GDM1 (cell line): Measurements from ENCODE around the gene DNAI2.
A peak's percentile ranks its signal among the peaks of the same experiment; 100 is the strongest.
"Not testable (repeated sequence)": the region's sequence is repeated elsewhere in the genome, so short reads cannot be mapped to it uniquely, and the experiment has no call there.

Experiments used
- DNase-seq: peaks from one replicate; lab custom pipeline; 2025; lab: John Stamatoyannopoulos, UW

The DNAI2 gene

DNA sequence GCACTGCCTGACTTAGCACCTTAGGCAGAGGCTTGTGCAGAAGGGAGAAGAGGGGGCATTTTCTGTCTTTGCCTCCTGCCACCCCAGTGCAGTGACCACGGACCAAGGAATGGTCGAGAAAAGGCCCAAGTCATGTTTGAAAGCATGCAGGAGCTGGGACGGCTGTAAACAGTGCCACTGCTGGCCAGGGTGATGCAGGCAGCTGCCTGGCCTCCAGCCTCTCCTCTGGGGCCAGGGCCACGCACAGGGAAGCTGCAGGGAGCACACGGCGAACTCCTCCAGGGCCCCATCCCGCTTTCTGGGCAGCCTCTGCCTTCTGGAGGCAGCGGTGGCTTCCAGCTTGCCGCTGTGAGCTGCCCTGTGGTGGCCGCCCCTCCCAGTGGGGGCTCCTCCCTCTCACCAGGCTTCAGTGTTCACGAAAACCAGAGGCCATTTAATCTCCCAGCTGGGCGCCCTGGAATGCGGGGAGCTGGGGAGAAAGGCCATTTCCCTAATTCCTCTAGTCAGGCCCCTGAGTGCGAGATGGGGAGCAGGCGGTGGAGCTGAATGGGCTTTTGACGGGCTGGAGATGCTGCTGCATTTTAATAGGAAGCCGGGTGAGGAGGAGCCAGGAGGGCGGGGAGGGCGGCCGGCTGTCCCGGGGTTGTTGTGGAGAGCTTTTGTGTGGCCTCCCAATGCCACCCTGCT, 28.7 kb upstream of the DNAI2 start:
- DNase-seq, result no peak

DNA sequence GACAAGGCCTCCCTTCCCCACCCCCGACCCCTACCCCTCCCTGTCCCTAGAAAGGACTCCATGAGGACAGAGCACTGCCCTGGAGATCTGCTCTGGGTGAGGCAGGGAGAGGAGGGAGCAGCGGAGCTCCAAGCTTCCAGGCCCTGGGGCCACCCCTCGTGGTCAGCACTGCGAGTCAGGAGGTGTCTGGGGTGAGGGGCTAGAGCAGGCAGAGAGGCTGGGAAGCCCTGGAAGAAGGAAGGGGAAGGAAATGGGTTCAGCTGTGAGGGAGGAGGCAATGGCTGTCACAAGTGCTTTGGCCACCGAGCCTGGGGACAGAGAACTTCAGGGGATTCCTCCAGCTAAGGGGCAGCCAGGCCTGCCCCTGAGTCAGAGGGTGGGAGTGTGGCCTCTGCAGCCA, 28.2 kb upstream of the DNAI2 start:
- DNase-seq, result no peak

DNA sequence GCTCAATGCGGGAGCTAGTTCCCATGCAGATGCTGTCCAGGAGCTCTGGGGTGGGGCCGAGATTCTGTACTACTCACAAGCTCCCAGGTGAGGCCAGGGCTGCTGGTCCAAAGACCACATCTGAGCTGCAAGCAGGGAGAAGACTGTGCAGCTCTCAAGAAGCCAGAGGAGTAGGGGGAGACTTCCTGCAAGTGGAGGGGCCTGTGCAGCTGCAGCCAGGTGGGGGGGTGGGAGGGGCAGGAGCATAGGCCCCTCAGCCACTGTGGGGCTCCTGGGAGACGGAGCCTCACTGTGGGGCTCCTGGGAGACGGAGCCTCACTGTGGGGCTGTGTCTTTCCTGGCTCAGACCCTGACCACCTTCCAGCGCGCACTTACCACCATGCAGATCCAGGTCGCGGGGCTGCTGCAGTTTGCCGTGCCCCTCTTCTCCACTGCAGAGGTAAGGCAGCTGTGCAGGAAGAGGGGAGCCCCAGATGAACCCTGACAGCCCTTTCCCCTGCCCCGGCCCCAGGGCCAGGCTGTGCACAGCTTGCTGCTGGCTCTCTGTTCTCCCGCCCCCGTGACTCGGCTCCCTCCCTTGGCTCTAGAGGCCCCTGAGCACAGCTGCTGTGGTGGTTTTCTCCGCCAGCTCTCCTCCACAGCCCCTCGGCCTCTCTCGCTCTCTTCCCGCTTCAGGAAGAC, 24.3 kb upstream of the DNAI2 start:
- no peak for DNase-seq

DNA sequence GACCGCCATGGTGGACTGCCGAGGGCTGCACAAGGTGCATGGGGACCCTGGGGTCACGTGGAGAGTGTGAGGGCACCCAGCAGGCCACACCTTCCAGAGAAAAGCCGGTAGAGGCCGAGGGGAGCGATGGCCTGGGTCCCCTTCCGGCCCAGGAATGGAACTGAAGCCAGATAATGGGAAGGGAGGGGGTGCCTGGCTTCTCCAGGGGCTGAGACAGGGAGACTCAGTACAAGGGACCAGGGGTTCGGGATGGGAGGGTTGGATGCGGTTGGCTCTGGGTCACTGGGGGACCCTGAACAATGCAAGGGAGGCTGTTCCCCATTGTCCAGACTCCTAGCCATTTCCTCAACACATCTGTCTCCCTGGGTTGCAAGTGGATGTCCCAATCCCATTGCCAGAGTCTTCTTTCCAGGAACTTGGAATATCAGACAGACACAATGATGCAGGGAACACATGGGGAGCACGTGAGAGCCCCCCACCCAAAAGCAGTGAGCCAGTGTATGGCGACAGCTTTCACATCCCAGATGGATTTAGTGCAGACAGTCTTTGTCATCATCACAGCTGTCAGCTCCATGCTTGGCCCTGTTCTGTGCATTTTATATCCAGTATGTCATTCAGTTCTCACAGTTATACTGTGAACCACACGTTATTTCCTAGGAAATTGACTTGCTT, 23.6 kb upstream of the DNAI2 start:
- DNase-seq, result no peak

DNA sequence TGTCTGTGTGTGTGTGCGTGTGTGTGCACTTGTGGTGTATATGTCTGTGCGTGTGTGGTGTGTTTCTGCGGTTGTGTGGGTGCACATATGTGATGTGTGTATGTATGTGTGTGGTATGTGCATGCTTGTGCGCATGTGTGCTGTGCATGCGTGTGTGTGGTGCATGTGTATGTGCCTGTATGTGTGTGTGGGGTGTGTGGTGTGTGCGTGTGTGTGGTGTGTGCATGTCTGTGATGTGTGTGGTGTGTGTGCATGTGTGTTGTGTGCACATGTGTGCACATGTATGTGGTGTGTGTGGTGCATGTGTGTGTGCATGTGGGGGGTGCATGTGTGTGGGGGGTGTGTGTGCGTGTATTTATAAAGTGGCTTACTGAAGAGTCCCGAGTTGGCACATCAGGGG, 23.0 kb upstream of the DNAI2 start:
- DNase-seq, result no peak

DNA sequence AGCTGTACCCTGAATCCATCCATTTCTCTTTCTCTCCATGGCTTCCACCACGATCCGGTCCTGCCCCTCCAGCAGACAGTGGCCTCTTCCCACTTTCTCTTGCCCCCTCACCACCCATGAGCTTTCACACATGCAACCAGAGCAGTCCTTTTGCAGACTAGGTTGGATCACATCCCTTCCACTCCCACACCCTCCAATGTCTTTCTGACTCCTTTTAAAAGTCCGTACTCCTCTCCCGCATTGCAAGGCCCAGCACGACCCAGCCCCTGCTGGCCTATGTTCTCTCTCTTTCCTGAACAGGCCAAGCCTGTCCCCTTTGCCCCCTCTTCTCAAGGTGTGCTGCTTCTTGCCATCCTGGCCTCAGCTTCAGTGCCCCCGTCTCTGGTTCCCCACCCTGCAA, 22.5 kb upstream of the DNAI2 start:
- DNase-seq, result no peak

DNA sequence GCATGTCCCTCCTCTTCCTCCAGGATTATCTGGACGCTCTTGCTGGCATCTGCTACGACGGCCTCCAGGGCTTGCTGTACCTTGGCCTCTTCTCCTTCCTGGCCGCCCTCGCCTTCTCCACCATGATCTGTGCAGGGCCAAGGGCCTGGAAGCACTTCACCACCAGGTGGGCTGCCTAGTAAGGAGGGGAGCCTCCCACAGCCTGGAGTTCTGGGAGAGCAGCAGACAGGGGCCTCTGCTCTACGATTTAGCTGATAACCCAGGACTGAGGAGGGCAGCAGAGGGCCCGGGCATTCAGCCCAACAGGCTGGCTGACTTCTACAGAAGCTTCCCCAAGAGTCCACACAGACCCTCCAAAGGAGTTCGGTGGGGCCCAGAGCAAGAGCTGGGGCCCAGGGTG, 21.8 kb upstream of the DNAI2 start:
- DNase-seq, result no peak

DNA sequence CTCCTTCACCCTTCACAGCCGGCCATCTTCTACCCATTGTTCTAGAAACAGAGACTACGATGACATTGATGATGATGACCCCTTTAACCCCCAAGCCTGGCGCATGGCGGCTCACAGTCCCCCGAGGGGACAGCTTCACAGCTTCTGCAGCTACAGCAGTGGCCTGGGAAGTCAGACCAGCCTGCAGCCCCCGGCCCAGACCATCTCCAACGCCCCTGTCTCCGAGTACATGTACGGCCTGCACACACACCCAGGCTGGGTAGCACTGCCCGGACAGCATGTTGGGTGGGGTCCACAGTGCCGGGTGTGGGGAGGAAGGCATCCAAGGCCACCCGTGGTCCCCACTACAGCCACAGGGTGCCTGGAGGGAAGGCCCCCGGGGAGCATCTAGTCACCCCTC, 21.0 kb upstream of the DNAI2 start:
- no peak for DNase-seq

DNA sequence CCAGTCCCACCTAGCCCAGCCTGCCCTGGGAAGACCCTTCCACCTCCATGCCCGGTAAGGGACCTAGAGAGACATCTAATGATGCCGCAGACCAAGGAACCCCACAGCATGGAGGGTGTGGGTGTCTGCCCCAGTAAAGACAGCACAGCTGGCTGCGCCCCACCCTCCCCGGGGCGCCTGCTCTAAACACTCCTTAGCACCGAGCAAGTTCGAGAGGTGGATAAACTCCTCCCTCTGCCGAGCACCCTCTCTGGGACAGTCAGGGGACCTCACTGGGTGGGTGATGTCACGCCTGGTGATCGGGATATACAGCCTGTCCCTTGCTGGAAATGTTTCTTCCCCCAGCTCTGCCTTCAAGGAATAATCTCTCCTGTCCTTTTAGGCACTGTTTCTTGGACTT, 16.7 kb upstream of the DNAI2 start:
- DNase-seq, result no peak

DNA sequence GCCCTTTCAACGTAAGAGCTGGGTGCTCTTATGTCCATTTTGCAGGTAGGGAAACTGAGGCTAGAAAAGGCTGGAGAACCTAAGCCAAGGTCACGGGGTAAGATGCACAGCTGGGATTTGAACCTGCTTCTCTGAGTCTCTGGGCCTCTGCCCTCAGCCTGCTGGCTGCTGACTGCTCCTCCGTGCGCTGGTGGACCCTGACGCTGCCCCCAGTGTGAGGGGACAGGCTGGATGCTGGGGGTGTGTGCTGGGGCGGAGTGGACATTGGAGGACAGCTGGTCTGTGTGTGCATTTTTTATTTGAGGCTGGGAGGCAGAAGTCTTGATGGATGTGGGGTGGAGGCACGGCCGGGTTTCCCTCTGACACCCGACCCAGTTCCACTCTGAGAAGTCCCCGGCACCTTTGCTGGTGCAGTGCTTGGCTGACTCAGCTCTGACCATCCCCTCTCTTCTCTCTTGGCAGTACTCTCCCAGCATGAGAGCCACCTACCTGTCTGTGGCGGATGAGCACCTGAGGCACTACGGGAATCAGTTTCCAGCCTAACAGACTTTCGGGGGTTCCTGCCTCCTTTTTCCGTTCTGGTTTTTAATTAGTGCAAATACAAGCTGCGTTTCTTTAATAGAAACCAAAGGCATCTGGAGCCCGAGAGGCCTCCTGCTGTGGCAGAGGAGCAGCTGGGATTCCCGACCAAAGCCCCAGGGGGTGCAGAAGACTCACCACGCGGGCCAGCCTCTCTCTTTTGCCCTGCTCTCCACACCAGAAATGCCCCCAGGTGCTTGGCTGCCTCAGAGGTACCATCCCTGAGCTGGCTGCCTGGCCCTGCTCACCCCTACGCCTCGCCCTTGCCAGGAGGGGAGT, 14.1 kb upstream of the DNAI2 start:
- no peak for DNase-seq

DNA sequence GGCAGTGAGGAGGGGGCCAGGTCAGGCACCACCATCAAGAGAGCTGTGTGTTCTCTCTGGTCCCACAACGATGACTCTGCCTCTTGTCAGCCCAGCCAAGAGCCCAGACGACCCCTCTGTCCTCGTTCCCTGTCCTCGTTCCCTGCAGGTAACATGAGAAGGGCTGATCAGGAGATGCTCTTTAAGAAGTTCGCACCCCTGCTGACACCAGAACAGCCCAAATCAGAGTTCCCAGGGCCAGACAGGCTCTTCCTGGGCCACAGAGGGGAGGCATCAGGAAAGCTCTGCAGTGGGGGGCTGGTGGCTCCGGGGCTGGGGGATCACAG, 13.5 kb upstream of the DNAI2 start:
- DNase-seq, result no peak

DNA sequence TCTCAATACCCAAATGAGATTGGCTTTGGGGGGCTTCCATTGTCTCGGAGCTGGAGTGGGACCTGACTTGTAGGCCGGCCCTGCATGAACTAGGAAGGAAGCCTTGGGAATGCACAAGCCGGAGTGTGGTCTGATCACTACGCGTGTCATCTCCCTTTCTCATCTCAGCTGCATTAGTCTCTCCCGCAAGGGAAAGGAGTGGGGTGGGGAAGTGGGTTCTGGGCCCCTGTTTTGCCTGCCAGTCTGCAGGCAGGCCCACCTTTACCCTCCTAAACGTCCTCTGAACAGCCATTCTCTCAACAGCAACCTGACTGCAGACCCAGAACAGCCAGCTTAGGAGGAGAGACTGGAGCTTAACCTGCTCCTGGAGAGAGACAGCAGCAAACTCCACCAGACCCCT, 11.4 kb upstream of the DNAI2 start:
- DNase-seq, result no peak

DNA sequence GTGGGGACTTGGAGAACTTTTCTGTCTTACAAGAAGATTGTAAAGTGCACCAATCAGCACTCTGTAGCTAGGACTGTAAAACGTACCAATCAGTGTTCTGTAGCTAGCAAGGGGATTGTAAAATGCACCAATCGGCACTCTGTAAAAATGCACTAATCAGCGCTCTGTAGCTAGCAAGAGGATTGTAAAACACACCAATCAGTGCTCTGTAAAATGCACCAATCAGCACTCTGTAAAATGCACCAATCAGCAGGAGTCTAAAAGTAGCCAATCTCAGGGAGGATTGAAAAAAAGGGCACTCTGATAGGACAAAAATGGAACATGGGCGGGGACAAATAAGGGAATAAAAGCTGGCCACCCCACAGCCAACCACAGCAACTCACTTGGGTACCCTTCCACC, 7.0 kb upstream of the DNAI2 start:
- DNase-seq, result not testable (repeated sequence)

DNA sequence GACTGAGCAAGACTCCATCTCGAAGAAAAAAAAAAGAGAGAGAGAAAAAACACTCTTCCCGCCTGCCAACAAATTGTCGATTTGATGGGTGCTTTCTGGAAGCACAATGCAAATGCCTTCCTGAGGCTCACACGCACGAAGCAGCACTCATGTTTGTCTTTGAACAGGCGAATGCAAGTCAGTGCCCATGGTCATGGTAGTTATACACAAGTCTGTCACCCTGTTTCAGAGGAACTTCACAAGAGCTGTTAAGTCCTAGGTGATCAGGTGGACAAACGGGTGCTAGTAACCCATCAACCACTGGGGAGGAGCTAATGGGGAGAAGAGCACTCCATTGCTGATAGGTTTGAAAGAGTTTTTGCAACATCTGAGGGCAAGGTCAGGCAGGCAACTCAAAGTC, 6.5 kb upstream of the DNAI2 start:
- DNase-seq, result no peak

DNA sequence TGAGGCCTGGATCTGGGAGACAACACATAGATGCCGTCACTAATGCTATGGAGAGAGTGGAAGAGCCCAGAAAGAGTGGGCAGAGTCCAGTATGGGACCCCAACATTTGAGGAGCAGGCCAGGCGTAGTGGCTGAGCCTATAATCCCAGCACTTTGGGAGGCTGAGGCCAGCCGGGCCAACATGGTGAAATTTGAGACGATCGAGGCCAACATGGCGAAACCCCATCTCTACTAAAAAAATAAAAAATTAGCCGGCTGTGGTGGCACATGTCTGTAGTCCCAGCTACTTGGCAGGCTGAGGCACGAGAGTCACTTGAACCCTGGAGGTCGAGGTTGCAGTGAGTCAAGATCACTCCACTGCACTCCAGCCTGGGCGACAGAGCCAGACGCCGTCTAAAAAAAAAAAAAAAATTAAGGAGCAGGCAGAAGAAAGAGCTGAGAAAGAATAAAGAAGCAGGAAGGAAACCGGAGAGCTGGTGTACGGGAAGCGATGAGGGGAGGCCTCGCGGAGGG, 6.0 kb upstream of the DNAI2 start:
- no peak for DNase-seq

DNA sequence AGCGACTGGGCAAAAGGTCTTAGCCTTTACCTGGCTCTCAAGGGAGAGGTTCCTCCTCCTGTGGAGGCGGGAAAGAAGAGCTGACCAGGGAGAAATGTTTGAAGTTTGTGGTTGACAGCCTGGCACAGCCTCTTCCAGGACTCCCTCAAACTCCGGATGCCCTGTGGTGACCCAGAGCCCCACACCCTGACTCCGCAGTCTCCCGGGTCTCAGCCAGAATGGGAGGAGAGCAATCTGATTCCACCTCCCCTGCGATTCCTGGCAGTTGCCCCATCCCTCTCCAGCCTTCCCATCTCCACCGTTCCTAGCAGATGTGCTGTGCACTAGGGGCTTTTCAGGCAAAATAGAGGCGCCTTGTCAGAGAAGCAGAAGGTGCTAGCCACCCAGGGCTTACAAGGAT, 5.5 kb upstream of the DNAI2 start:
- DNase-seq, result no peak

DNA sequence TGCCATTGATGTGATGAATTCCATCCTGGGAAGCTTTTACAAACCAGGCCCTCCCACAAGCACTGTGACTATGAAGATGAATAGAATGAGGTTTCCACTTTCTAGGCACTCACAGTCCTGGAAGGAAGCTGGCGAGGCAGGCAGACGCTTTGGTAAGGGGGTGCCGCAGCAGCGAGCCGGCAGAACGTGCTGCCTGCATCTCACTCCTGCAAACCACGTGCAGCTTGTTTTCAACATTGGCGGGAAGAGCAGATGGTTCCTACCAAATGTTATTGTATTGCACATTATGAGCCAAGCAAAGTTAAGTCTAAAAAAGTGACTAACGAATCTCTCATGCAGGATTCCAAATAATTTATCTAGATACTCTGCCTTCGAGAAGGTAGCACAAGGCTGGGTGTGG, 3.7 kb upstream of the DNAI2 start:
- DNase-seq, result no peak

DNA sequence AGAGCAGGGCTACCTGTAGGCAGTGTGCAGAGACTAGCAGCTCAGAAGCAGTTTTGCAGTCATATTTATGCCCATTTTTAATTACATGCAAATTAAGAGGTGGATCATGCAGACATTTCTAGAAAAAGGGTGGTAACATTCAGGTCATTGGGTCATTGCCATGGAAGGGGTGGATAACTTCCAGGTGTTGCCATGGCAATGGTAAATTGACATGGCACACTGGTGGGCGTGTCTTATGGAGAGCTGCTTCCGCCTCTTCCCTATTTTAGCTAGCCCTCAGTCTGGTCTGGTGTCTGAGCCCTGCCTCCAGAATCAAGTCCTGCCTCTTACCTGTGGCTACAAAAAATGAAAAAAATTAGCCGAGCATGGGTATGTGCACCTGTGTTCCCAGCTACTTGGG, 2.8 kb upstream of the DNAI2 start:
- DNase-seq, result no peak

DNA sequence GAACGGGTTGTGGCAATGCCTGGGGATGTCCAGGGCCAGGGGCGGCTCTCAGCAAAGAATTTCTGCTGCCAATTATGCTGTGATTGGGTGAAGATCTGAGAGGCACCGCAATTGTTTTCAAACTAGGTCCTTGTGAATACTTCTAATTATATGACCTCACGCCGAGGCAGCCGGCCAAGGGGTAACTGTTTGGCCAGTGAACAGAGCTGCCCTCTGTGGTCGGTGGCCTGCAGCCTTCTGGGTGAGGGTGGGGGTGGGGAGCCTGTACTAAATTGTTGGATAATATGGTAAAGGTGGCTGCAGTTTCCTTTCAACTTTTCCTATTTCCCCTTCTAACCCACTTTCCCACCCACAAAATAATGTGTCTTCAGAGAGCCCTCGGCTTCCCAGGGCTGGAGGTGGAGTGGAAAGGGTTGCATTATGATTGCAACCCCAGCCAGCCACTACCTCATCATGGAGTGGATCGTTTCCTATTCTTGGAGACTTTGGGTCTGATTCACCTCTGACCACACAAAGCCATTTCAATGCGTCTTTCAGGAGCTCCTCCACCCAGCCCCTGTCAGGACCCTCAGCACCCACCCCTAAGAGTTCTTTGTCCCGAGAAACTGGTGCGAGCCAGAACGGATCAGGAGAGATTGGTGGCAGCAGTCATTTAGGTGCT, 2.0 kb upstream of the DNAI2 start:
- no peak for DNase-seq

DNA sequence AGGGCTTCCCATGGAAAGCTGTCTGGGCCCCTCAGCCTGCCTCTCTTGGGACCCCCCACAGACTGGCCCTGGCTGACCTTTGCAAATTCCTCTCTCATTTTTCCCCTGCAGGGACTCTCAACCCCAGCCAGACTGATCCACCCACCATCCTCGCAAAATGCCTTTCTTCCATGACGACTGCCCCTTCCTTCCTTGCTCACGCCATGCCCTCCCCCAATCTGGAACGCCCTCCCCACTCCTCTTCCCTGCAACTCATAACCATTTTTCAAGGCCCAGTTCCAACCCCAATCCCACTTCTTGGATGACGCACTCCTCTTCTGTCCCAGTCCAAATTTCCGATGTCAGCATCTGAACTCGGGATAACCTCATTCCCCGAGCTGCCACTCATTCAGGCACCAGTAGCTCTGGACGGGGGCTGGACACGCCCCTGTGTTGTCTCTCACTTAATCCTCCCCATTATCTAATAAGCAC, 1.3 kb upstream of the DNAI2 start:
- DNase-seq, result no peak

DNA sequence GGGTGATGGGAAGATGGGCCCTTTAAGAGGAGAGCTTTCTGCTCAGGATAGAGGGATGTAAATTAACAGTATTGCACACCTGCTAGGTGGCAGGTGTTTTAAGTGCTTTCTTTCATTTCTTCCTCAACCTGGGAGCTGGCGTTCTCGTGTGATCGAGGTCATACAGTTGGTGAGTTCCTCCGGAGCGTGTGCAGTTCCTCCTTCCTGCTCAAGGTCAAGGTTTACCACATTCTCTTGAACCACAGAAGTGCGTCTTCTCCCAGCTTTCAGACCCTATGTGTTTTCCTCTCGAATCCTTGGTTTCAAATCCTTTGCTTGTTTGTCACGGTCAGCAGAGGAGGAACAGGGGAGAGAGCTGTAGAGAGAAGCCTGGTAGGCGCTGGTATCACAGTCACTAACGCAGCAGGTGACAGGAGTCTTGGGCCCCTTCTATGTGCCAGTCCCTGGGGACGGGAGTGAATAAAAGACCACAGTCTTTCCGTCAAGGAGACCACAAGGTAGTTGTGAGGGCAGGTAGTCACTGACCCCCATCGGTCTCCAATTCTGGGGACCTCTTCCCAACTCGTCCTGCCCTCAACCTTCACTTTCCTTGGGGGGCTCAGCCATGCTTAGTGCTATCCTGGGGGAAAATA, 791 bp downstream of the DNAI2 start:
- DNase-seq, result peak; percentile 27
